Endodermal cell (in vitro differentiated cells): ENCODE measurements around the gene RWDD1. TPM values are rescaled to one million over a fixed set of nuclear protein-coding genes. Genes with fewer than 3 reads are reported as not detected.

Experiments used
- DNase-seq: peaks from one replicate; pipeline ENCODE4 v3.0.0-alpha.2; 2017
- H3K27ac ChIP-seq: 2 replicates; pipeline ENCODE4 v1.5.1; 2013; ENCODE audit warnings: mild to moderate bottlenecking, low read depth, low read length, moderate library complexity
- H3K27me3 ChIP-seq: 2 replicates; pipeline ENCODE4 v1.6.1; 2013; ENCODE audit warnings: mild to moderate bottlenecking, low read length, moderate library complexity; ENCODE audit not compliant: insufficient read depth, control insufficient read depth, poor library complexity, severe bottlenecking
- H3K36me3 ChIP-seq: 2 replicates; pipeline ENCODE4 v1.7.0; 2013; ENCODE audit warnings: mild to moderate bottlenecking, low read length, moderate library complexity; ENCODE audit not compliant: control insufficient read depth, insufficient read depth
- H3K4me1 ChIP-seq: one replicate; pipeline ENCODE4 v1.7.0; 2013; ENCODE audit warnings: low read length; ENCODE audit not compliant: control insufficient read depth, insufficient read depth
- H3K4me3 ChIP-seq: 2 replicates; pipeline ENCODE4 v1.5.1; 2013; ENCODE audit warnings: mild to moderate bottlenecking, low read length, moderate library complexity
- H3K9ac ChIP-seq: 2 replicates; pipeline ENCODE4 v1.6.1; 2013; ENCODE audit warnings: mild to moderate bottlenecking, low read length, moderate library complexity; ENCODE audit not compliant: poor library complexity, severe bottlenecking; ENCODE audit errors: extremely low read depth
- H3K9me3 ChIP-seq: 2 replicates; pipeline ENCODE4 v1.6.1; 2013; ENCODE audit warnings: mild to moderate bottlenecking, low read length, moderate library complexity; ENCODE audit not compliant: control insufficient read depth
- H3K27ac Mint-ChIP-seq: 2 replicates; pipeline ENCODE4 v1.8.0; 2020; ENCODE audit warnings: mixed read lengths
- H3K27me3 Mint-ChIP-seq: 2 replicates; pipeline ENCODE4 v1.8.0; 2021; ENCODE audit warnings: mild to moderate bottlenecking, mixed read lengths; ENCODE audit not compliant: insufficient read depth
- H3K36me3 Mint-ChIP-seq: 2 replicates; pipeline ENCODE4 v1.8.0; 2020; ENCODE audit warnings: low read depth, mixed read lengths
- H3K4me1 Mint-ChIP-seq: 2 replicates; pipeline ENCODE4 v1.8.0; 2020; ENCODE audit warnings: mixed read lengths
- H3K4me3 Mint-ChIP-seq: 2 replicates; pipeline ENCODE4 v1.8.0; 2020; ENCODE audit warnings: mild to moderate bottlenecking, moderate library complexity, mixed read lengths
- H3K9me3 Mint-ChIP-seq: 2 replicates; pipeline ENCODE4 v1.8.0; 2020; ENCODE audit warnings: mild to moderate bottlenecking, mixed read lengths
- WGBS, 2 experiments: methylation state at CpG; one replicate each; pipeline versions ENCODE4 v1.1.5 to v1.1.7; 2013; ENCODE audit warnings: missing lambda C conversion rate in 2 of 2, mixed read lengths in 1 of 2; ENCODE audit not compliant: insufficient coverage in 1 of 2, insufficient read length in 1 of 2; 5-methylcytosine and 5-hydroxymethylcytosine counted together
- total RNA-seq, 2 donors: library from RNA; stranded (reverse); fragmentation: NEBNext Ultra II Directional in 1 of 2; extraction: Animal tissue kit (Norgen Biotek cat#: 25700) in 1 of 2; gene quantifications; 2 replicates in 1 of 2; 3 replicates in 1 of 2; pipeline ENCODE4 v1.2.1, GENCODE V29; 2021
- TF ChIP-seq, protein P1 (sequence below): fragments of 200-600 bp; sonication (generic); conservative IDR thresholded peaks from 2 replicates; pipeline ENCODE4 v1.5.0; 2021; ENCODE audit warnings: antibody characterized with exemption, mild to moderate bottlenecking

RWDD1 gene
- total RNA-seq, 2 donors from 2014 or later: 35.5 to 35.8 TPM

DNA sequence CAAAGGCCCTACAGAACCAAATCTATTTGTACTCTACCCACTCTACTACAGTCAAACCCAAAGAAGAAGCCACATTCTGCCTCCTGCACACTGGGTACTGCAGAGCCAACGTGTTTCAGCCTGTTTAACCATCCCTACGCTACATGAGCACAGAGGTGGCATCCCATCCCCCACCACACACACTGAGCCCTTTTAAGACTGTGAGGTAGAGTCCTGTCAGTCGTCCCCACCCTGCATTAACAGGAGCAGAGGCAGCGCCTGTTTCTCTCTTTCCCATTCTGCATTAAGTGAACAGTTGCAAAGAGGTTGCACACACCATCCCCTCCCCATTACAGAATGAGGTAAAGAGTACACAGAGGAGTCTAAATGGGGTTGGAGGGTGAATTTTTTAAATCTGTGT is 39.8 kb downstream of the RWDD1 start:
- 49 to 80% methylated on average over 1 to 4 of the region's 4 CpGs for WGBS, 2 experiments
- no peak overlapping the region for H3K9ac ChIP-seq
- no peaks in the 10 kb centered on the region for H3K27me3 ChIP-seq
- H3K4me1 ChIP-seq: no peaks in the 10 kb centered on the region
- no peak for DNase-seq
- no peaks in the 10 kb centered on the region for H3K9me3 ChIP-seq
- H3K4me3 Mint-ChIP-seq: no peak overlapping the region
- peaks cover 3% of the 10 kb centered on the region for H3K4me1 Mint-ChIP-seq
- H3K27ac ChIP-seq: no peak overlapping the region
- H3K36me3 ChIP-seq: no peaks in the 10 kb centered on the region
- TF ChIP-seq, protein P1, sequence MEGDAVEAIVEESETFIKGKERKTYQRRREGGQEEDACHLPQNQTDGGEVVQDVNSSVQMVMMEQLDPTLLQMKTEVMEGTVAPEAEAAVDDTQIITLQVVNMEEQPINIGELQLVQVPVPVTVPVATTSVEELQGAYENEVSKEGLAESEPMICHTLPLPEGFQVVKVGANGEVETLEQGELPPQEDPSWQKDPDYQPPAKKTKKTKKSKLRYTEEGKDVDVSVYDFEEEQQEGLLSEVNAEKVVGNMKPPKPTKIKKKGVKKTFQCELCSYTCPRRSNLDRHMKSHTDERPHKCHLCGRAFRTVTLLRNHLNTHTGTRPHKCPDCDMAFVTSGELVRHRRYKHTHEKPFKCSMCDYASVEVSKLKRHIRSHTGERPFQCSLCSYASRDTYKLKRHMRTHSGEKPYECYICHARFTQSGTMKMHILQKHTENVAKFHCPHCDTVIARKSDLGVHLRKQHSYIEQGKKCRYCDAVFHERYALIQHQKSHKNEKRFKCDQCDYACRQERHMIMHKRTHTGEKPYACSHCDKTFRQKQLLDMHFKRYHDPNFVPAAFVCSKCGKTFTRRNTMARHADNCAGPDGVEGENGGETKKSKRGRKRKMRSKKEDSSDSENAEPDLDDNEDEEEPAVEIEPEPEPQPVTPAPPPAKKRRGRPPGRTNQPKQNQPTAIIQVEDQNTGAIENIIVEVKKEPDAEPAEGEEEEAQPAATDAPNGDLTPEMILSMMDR: no peak
- H3K4me3 ChIP-seq: no peak overlapping the region
- H3K36me3 Mint-ChIP-seq: no peaks in the 10 kb centered on the region
- H3K9me3 Mint-ChIP-seq: no peaks in the 10 kb centered on the region
- no peak overlapping the region for H3K27ac Mint-ChIP-seq
- no peaks in the 10 kb centered on the region for H3K27me3 Mint-ChIP-seq

DNA sequence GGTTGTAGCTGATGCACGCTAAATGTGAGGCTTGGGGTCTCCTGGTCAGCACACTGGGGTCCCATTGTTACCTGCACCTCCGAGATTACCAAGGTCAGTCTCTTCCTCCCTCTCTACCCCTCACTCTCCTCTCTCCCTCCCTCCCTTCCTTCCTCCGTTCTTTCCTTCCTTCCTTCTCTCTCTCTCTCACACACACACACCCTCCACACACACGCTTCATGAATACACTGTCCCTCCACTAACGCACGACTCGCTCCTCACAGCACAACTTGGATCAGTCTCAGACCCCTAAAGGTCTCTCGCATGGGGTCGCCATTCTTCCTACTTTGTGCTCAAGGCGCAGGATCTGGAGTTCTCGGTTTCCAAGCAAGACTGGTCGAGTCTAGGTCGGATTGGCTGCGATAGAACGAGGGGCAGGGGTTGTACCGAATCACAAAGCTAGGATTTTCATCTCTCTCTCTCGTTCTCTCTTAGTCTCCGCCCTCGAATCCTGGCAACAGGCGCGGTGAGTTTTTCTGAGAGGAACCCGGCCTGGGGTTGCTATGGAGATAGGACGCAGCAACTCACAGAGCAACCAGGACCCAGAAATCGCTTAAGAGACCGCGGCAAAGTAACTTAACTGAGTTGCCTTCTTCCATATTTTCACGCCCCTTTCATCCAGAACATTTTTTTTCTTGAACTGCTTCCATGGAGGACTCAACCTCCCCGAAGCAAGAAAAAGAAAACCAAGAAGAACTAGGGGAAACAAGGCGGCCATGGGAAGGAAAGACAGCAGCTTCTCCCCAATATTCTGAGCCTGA is 44.8 kb downstream of the RWDD1 start, which contains the start of gene RSPH4A:
RSPH4A (plus strand) TSS at position 543 of the 800 bp plus-strand sequence; CDS start at position 688, 145 bp downstream.
- Mint-ChIP-seq H3K4me3 (peak within 1 kb of the TSS; percentile 76), H3K27ac (peak within 1 kb of the TSS; percentile 95), H3K9me3 (no peaks in the 10 kb centered on the region), H3K4me1 (peaks cover 8% of the 10 kb centered on the region), H3K36me3 (no peaks in the 10 kb centered on the region), H3K27me3 (peaks cover 28% of the 10 kb centered on the region)
- H3K4me3 ChIP-seq: peak within 1 kb of the TSS; percentile 92
- H3K27ac ChIP-seq: peak within 1 kb of the TSS; percentile 59
- TF ChIP-seq, protein P1: no peak
- WGBS, 2 experiments: 0 to 1% methylated on average over 25 to 29 of the region's 29 CpGs
- no peaks in the 10 kb centered on the region for H3K4me1 ChIP-seq
- peak; percentile 97 for DNase-seq
- H3K36me3 ChIP-seq: no peaks in the 10 kb centered on the region
- peak within 1 kb of the TSS; percentile 74 for H3K9ac ChIP-seq
- peaks cover 23% of the 10 kb centered on the region for H3K27me3 ChIP-seq
- H3K9me3 ChIP-seq: no peaks in the 10 kb centered on the region

DNA sequence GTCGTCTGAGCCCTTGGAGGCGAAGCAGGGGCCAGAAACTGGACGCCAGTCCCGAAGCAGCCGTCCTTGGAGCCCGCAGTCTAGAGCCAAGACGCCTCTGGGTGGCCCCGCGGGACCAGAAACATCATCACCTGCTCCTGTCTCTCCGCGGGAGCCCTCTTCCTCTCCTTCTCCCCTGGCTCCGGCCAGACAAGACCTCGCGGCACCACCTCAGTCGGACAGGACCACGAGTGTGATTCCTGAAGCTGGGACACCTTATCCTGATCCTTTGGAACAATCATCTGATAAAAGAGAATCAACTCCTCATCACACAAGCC is 45.4 kb downstream of the RWDD1 start:
- H3K27ac ChIP-seq: no peak overlapping the region
- 2 to 8% methylated on average over 5 to 16 of the region's 16 CpGs for WGBS, 2 experiments
- no peak for DNase-seq
- Mint-ChIP-seq H3K27ac (peak overlapping the region; percentile 42), H3K9me3 (no peaks in the 10 kb centered on the region), H3K4me3 (peak overlapping the region; percentile 76), H3K4me1 (peaks cover 7% of the 10 kb centered on the region), H3K27me3 (peaks cover 28% of the 10 kb centered on the region), H3K36me3 (no peaks in the 10 kb centered on the region)
- H3K9me3 ChIP-seq: no peaks in the 10 kb centered on the region
- H3K36me3 ChIP-seq: no peaks in the 10 kb centered on the region
- H3K27me3 ChIP-seq: peaks cover 23% of the 10 kb centered on the region
- TF ChIP-seq, protein P1: no peak
- peak overlapping the region; percentile 92 for H3K4me3 ChIP-seq
- H3K9ac ChIP-seq: peak overlapping the region; percentile 70
- H3K4me1 ChIP-seq: no peaks in the 10 kb centered on the region
